GM18498 (cell line): ENCODE measurements around the gene PODXL2.

Experiments used
- ATAC-seq: cut with Tn5 transposase; IDR thresholded peaks from one replicate; pipeline ENCODE4 v1.9.1; 2021; ENCODE audit warnings: mild to moderate bottlenecking, moderate library complexity; ENCODE audit not compliant: unreplicated experiment

The PODXL2 gene

GRCh38 chr3:127688022-127688415 lies 59.0 kb downstream of the PODXL2 start:
- no peak for ATAC-seq

GRCh38 chr3:127688416-127689265 lies 59.7 kb downstream of the PODXL2 start:
- ATAC-seq = no peak

GRCh38 chr3:127689266-127689860 lies 60.4 kb downstream of the PODXL2 start:
- no peak for ATAC-seq

- ATAC-seq = no peak
Observed at GRCh38 chr3:127690106-127690505, 61.1 kb downstream of the PODXL2 start.

- ATAC-seq = no peak
Observed at GRCh38 chr3:127690823-127691452, 62.0 kb downstream of the PODXL2 start.

- no peak for ATAC-seq
Observed at GRCh38 chr3:127691489-127691888, 62.5 kb downstream of the PODXL2 start.

- ATAC-seq = no peak
Observed at GRCh38 chr3:127691974-127692373, 63.0 kb downstream of the PODXL2 start.

- ATAC-seq = no peak
Observed at GRCh38 chr3:127692501-127693335, 63.7 kb downstream of the PODXL2 start.

GRCh38 chr3:127693336-127693843 lies 64.4 kb downstream of the PODXL2 start:
- ATAC-seq = no peak

- ATAC-seq = no peak
Observed at GRCh38 chr3:127694467-127695215, 65.7 kb downstream of the PODXL2 start.

GRCh38 chr3:127697551-127698240 lies 68.7 kb downstream of the PODXL2 start:
- ATAC-seq = no peak

GRCh38 chr3:127698286-127698685 lies 69.3 kb downstream of the PODXL2 start:
- ATAC-seq = no peak

- no peak for ATAC-seq
Observed at GRCh38 chr3:127698691-127699415, 69.9 kb downstream of the PODXL2 start.

- no peak for ATAC-seq
Observed at GRCh38 chr3:127699416-127700300, 70.7 kb downstream of the PODXL2 start.

GRCh38 chr3:127700406-127700805 lies 71.4 kb downstream of the PODXL2 start:
- ATAC-seq = no peak

- ATAC-seq = no peak
Observed at GRCh38 chr3:127701280-127701911, 72.4 kb downstream of the PODXL2 start.

GRCh38 chr3:127702151-127702578 lies 73.2 kb downstream of the PODXL2 start:
- ATAC-seq = no peak
